ENCODE measurements around the gene LAMB3. TPM values are rescaled to one million over a fixed set of nuclear protein-coding genes. Genes with fewer than 3 reads are reported as not detected.

LAMB3 gene
- total RNA-seq, 6 experiments from 2014 or later = 8.0 to 10.3 (median 9.8) TPM

GRCh38 chr1:209621741-209622655 is 30.2 kb downstream of the LAMB3 start:
- H3K27ac Mint-ChIP-seq = no peak overlapping the region
- no peaks in the 10 kb centered on the region for H3K9me3 Mint-ChIP-seq
- H3K27me3 Mint-ChIP-seq (ENCODE audit: insufficient read depth) = peaks cover 1% of the 10 kb centered on the region
- TF ChIP-seq, protein P1, sequence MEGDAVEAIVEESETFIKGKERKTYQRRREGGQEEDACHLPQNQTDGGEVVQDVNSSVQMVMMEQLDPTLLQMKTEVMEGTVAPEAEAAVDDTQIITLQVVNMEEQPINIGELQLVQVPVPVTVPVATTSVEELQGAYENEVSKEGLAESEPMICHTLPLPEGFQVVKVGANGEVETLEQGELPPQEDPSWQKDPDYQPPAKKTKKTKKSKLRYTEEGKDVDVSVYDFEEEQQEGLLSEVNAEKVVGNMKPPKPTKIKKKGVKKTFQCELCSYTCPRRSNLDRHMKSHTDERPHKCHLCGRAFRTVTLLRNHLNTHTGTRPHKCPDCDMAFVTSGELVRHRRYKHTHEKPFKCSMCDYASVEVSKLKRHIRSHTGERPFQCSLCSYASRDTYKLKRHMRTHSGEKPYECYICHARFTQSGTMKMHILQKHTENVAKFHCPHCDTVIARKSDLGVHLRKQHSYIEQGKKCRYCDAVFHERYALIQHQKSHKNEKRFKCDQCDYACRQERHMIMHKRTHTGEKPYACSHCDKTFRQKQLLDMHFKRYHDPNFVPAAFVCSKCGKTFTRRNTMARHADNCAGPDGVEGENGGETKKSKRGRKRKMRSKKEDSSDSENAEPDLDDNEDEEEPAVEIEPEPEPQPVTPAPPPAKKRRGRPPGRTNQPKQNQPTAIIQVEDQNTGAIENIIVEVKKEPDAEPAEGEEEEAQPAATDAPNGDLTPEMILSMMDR (IDR thresholded peaks at IDR 0.05) = no peak
- peaks cover 39% of the 10 kb centered on the region for H3K4me1 Mint-ChIP-seq (ENCODE audit: low read depth)
- peaks cover 5% of the 10 kb centered on the region; the same call in 1 of the 2 replicates for H3K36me3 Mint-ChIP-seq (ENCODE audit: low read depth)
- no peak for DNase-seq
- H3K4me3 Mint-ChIP-seq = no peak overlapping the region

- H3K27me3 Mint-ChIP-seq (ENCODE audit: insufficient read depth) = peaks cover 1% of the 10 kb centered on the region
- H3K4me1 Mint-ChIP-seq (ENCODE audit: low read depth) = peaks cover 38% of the 10 kb centered on the region
- H3K27ac Mint-ChIP-seq = no peak overlapping the region
These were observed 30.9 kb downstream of the LAMB3 start for GRCh38 chr1:209621286-209621685.

DNA sequence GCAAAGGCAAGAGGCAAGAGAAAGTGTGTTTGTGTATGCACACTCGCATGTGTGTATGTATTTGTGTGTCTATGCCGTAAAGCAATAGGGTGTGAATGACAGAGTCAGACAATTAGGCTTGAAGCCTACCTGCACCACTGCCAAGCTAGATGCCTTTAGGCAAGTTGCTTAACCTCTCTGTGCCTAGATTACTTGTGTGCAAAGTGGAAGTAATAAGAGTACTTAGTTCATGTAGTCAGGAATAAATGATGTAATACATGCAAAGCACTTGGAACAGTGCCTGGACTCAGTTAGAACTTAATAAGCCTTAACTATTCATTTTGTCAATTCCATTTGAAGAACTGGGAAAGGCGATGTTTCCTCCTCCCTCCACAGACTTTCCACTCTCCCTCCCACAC is 31.7 kb downstream of the LAMB3 start:
- peaks cover 30% of the 10 kb centered on the region for H3K4me1 Mint-ChIP-seq (ENCODE audit: low read depth)
- peaks cover 1% of the 10 kb centered on the region for H3K27me3 Mint-ChIP-seq (ENCODE audit: insufficient read depth)
- no peak overlapping the region for H3K27ac Mint-ChIP-seq
- H3K4me3 Mint-ChIP-seq = no peak overlapping the region
- TF ChIP-seq, protein P1 (IDR thresholded peaks at IDR 0.05) = no peak
- H3K36me3 Mint-ChIP-seq (ENCODE audit: low read depth) = peaks cover 13% of the 10 kb centered on the region; the same call in 1 of the 2 replicates
- DNase-seq = no peak
- H3K9me3 Mint-ChIP-seq = no peaks in the 10 kb centered on the region

More at GRCh38 chr1:209621286-209621685, 30.9 kb downstream of the LAMB3 start:
- TF ChIP-seq, protein P1 (IDR thresholded peaks at IDR 0.05) = no peak
- no peak for DNase-seq
- peaks cover 12% of the 10 kb centered on the region; the same call in 1 of the 2 replicates for H3K36me3 Mint-ChIP-seq (ENCODE audit: low read depth)
- H3K4me3 Mint-ChIP-seq = no peak overlapping the region
- no peaks in the 10 kb centered on the region for H3K9me3 Mint-ChIP-seq

DNA sequence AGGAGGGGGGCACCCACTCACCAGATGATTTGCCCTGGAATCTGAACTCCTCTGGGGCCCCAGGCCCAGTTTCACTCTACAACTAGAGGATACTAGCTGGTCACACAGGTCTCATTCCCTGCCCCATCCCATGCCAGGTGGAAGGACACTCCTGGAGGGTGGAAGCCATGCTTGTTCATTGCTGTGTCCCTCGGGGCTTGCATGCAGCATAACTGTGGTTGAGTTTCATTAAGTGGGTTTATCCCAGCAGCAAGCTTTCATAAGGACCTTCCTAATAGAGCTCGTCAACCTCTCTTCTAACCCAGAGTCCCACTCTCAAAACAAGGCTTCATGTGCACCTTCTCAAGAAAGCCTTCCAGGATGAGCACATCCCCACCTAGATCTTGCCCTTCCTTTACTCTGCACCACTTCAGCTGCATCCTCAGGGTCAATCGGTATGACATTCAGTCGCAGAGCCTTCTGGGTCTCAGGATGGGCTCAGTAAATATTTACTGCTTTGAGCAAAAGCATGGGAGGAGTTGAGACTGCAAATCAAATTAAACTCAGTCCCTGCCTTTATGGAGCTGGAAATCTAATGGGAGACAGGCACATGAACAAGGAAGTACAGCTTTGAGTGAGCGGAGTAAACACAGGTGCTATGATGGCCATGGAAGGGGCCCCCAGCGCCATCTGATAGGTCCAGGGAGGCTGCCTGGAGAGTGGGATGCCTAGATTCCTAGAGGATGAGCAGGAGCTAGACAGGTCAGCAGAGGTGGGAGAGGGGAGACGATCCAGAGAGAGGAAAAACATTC is 32.3 kb downstream of the LAMB3 start:
- Mint-ChIP-seq H3K27me3 (ENCODE audit: insufficient read depth) (peaks cover 1% of the 10 kb centered on the region), H3K4me1 (ENCODE audit: low read depth) (peaks cover 24% of the 10 kb centered on the region), H3K27ac (no peak overlapping the region), H3K4me3 (no peak overlapping the region), H3K9me3 (no peaks in the 10 kb centered on the region), H3K36me3 (ENCODE audit: low read depth) (peaks cover 15% of the 10 kb centered on the region)
- DNase-seq = no peak
- TF ChIP-seq, protein P1 (IDR thresholded peaks at IDR 0.05) = no peak

- no peak overlapping the region for H3K27ac Mint-ChIP-seq
- no peak for DNase-seq
- H3K36me3 Mint-ChIP-seq (ENCODE audit: low read depth) = peaks cover 23% of the 10 kb centered on the region
- TF ChIP-seq, protein P1 (IDR thresholded peaks at IDR 0.05) = no peak
- peaks cover 15% of the 10 kb centered on the region for H3K4me1 Mint-ChIP-seq (ENCODE audit: low read depth)
- H3K9me3 Mint-ChIP-seq = no peaks in the 10 kb centered on the region
- H3K27me3 Mint-ChIP-seq (ENCODE audit: insufficient read depth) = peaks cover 1% of the 10 kb centered on the region
- H3K4me3 Mint-ChIP-seq = no peak overlapping the region
These were observed 33.3 kb downstream of the LAMB3 start for GRCh38 chr1:209618756-209619420.

Data from HFFc6 (cell line).